ENCODE measurements around the gene NPPB.
"Not testable (repeated sequence)": the region's sequence is repeated elsewhere in the genome, so short reads cannot be mapped to it uniquely, and the experiment has no call there.

- TF ChIP-seq, protein P1, sequence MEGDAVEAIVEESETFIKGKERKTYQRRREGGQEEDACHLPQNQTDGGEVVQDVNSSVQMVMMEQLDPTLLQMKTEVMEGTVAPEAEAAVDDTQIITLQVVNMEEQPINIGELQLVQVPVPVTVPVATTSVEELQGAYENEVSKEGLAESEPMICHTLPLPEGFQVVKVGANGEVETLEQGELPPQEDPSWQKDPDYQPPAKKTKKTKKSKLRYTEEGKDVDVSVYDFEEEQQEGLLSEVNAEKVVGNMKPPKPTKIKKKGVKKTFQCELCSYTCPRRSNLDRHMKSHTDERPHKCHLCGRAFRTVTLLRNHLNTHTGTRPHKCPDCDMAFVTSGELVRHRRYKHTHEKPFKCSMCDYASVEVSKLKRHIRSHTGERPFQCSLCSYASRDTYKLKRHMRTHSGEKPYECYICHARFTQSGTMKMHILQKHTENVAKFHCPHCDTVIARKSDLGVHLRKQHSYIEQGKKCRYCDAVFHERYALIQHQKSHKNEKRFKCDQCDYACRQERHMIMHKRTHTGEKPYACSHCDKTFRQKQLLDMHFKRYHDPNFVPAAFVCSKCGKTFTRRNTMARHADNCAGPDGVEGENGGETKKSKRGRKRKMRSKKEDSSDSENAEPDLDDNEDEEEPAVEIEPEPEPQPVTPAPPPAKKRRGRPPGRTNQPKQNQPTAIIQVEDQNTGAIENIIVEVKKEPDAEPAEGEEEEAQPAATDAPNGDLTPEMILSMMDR (IDR thresholded peaks at IDR 0.05; ENCODE audit: low read depth, low read length), result not testable (repeated sequence)
- not testable (repeated sequence) for TF ChIP-seq POLR2A (IDR thresholded peaks at IDR 0.05; ENCODE audit: extremely low read depth, insufficient read length)
These were observed 35.8 kb upstream of the NPPB start for GRCh38 chr1:11894501-11894900.
